Activated CD4-positive, alpha-beta T cell treated with anti-CD3 and anti-CD28 coated beads, Interleukin-2, Interleukin-6, amounts not matched to agents 100 ng/mL and 50 ng/mL, durations not matched to agents 16 hours and 8 hours (primary cell): ENCODE measurements around the gene INO80B.
"Not testable (repeated sequence)": the region's sequence is repeated elsewhere in the genome, so short reads cannot be mapped to it uniquely, and the experiment has no call there.

Source experiments
- DNase-seq: peaks from one replicate; pipeline ENCODE4 v3.0.0-alpha.2; 2020

Gene INO80B

GRCh38 chr2:74454654-74455511 is at the start of gene INO80B:
Gene INO80B (plus strand): TSS chr2:74455087. CDS start chr2:74455117, 30 bp downstream.
- peak; percentile 99 for DNase-seq

GRCh38 chr2:74406035-74406434 is 48.9 kb upstream of the INO80B start:
- DNase-seq, result no peak

DNA sequence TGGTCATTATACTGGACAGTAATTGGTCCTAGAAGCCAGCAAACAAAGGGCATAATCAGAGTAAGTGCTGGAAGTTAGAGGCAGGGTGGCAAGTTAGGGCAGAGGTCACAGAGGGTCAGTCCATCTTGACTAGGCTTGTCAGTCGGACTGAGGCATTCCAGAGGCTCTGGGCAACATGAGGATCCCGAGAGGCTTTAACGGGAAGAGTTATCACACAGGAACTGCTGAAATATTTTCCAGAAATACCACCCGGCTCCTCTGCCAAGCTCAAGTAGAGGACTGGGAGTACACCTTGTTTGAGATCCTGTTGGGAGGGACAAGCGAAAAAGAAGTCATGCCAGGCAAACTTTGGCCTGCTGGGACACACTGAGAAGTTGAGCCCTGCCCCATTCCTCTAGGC is 47.2 kb upstream of the INO80B start:
- no peak for DNase-seq

GRCh38 chr2:74413001-74413698 is 41.7 kb upstream of the INO80B start:
- DNase-seq, result no peak

DNA sequence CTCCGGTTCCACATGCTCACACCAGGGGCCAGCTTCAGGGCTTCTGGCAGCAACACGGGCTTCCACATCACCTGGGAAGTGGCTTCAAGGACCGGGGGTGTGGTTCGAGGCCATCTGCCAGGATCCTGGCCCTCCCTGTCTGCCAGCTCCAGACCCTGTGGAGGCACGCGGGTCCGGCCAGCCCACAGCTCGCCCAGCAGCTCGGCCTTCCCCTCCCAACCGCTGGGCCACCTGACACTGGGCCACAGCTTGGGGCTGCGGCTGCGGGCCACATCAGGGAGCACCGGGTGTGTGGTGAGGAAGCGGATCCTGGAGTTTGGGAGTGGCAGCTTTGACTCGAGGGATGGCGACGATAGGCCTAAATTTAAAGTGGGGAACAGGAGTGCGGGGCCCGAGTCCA is 40.4 kb upstream of the INO80B start:
- DNase-seq, result no peak

GRCh38 chr2:74414881-74415761 is 39.8 kb upstream of the INO80B start:
- no peak for DNase-seq

DNA sequence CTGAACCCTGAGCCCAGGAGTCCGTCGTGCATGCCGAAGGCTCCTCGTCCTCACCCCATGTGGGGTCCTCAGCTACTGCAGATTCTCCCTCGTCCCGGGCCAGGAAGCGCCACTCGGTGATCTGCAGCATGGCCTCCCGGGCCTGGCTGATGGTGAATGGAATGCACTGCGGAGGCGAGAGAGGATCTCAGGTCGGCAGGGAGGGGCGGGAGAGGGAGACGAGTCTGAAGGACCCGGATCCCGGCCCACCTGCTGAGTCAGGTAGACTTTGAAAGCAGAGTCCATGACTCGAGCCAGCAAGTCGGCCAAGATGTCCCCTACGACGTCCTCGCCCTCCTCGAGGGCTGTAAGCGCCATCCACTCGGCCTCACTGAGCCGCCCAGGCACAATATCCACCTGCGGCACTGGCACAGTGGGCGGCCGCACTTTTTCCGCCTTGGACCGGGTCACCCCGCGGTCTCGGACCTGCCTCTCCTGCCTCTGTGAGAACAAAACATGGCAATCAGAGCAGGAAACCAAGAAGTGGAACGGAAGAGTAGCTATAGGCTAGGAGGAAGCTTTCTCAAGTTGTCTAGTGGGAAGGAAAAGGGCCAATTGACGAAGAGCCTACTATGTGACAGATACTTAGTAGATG is 39.0 kb upstream of the INO80B start:
- no peak for DNase-seq

- DNase-seq, result no peak
Measured at GRCh38 chr2:74416778-74417177, 38.1 kb upstream of the INO80B start.

DNA sequence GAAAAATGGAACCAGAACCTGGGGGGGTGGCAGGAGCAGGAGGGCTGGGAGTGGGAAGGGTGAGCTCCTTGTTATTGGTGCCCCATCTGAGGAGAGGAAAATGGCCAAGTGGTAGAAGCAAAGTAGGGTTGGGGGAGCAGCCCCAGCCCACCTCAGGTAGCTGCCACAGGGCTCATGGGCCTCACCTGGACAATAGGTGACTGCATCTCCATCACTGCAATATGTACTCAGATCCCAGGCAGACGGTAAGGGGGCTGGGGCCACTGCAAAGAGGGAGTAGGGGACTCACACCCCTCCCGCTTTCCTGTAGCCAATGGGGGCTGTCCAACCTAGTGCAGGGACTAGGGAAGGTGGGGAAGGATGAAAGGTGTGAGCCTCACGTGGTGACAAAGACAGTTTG is 37.7 kb upstream of the INO80B start:
- no peak for DNase-seq

DNA sequence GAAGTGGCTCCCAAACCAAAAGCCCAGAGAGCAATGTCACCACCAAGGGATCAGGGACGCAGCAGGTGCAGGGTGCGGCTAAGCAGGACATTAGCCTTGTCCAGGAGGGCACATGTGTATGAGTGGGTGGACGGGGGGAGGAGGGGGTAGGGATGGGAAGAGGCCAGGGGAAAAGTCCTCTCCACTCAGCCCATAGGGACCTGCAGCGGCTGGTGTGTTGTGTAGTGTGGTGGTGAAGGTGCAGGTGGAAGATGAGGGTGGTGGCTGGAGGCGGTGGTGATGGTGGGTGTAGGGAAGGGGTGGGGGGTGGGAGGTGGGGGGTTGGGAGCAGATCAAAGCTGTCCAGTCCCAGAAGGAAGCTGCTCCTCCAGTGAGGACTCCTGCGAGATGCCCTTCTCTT is 37.1 kb upstream of the INO80B start:
- no peak for DNase-seq

- DNase-seq, result no peak
Measured at GRCh38 chr2:74418312-74418711, 36.6 kb upstream of the INO80B start.

GRCh38 chr2:74419345-74419744 is 35.5 kb upstream of the INO80B start:
- no peak for DNase-seq

DNA sequence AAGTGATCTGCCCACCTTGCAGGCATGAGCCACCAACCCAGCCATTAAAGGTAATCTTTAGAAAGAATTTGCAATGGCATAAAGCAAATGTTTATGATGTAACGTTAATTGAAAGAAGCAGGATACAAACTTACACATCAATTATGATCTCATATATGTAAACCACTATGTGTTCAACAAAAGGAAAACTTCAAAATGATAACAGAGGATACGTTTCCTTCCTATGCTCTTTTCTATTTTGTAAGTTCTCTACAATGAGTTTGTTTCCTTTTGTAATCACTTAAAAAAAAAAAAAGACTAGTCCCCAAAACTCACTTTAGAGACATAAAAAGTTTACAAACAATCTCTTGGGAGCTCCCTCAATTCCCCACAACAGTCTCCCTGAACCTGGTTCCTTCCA is 34.9 kb upstream of the INO80B start:
- no peak for DNase-seq

DNA sequence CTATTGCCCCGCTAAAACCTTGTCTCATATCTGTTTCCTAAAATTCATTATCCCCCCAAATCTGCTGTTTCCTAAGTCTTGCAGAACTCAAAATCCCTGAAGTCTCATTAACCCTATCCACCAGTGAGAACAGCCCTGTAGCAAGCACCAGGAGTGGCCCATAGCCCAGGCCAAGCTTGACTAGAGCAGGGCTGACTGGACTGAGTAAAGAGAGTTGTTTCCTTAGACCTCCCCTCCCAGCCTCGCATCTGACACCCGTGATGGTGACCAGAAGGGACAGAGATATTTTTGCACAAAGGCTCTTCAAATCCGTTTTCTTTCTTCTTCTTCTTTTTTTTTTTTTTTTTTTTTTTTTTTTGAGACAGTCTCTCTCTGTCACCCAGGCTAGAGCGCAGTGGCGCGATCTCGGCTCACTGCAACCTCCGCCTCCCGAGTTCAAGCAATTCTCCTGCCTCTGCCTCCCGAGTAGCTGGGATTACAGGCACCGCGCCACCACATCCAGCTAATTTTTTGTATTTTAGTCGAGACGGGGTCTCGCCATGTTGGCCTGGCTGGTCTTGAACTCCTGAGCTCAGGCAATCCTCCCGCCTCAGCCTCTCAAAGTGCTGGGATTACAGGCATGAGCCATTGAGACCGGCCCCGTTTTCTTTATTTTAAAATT is 34.3 kb upstream of the INO80B start:
- not testable (repeated sequence) for DNase-seq

DNA sequence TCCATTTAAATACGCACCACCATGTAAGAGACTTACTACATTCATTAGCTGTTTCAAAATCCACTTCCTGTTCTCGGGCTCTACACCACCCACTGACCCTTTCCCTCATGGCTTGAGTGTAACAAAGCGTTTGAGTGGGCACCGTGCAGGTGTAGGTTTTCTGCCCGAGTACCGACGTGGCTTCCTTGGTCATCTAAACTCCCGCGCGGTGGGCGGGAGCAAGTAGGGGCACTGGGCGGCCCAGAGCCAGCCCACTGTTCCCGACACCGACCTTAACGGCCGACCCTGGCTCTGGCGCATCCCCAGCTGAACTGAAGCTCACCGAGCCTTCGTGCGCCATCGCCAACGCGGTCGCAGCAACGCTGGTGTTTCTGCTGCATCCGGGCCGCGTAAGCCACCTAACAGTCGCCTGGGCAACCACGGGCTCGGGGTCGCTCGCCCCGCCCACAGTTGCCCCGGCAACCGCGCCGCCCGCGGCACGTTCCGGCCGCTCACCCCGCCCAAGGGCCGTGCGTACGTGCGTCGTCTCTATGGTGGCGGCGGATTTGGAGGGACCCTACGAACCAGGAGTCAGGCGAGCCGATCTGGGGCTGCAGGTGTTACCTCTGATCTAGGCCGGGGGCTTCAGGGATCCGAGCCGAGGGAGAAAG is 33.5 kb upstream of the INO80B start, which contains the start of the genes C2orf81 and WDR54:
C2orf81 (minus strand) TSS at position 399 of the 650 bp plus-strand sequence; CDS start at position 340, 59 bp downstream.
WDR54 (plus strand) TSS at position 510 of the 650 bp plus-strand sequence. CDS start 424 bp downstream, outside the sequence.
- DNase-seq, result peak; percentile 96

DNA sequence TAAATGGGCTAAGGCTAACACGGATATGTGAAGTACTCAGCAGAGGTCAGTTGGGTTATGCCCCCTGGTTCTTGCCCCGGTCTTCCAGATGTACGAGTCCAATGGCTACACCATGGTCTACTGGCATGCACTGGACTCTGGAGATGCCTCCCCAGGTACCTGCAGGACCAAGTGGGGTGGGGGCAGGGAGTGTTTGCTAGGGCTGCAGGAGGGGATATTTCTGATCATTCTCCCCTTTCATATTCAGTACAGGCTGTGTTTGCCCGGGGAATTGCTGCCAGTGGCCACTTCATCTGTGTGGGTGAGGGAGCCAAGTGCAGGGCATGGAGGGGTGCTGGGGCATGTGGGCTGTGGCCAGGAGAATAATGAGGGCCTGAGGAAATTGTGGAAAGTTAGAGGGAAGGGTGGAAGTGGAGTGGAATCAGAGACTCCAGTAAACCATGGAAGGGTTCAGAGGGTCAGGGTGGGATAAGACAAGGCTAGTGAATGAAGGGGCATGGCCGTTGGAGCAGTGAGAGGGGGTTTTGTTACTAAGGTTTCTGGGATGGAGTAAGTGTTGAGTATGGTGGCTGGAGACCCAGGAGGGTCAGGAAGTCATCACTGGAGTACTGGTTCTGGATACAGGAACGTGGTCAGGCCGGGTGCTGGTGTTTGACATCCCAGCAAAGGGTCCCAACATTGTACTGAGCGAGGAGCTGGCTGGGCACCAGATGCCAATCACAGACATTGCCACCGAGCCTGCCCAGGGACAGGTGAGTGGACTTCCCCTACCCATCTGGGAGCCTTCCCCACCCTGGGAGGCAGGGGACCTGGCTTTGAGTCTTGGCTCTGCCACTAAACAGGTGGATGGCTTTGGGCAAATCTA is 31.4 kb upstream of the INO80B start:
- DNase-seq, result no peak

GRCh38 chr2:74424139-74424992 is 30.5 kb upstream of the INO80B start:
- no peak for DNase-seq

DNA sequence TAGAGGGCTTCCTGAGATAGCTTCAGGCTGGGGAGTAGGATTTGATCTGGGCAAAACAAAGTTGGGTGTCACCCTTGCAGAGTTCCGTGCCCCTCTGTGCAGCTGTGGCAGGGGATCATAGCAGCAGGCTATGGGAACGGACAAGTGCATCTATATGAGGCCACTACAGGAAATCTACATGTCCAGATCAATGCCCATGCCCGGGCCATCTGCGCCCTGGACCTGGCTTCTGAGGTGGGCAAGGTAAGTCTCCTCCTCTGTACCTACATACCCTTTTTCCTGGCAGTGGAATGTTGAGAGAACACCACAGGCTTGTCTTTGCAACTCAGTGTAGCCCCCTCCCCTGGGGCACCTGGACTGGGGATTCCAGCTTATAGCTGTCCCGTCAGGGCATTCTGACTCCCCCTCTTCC is 29.9 kb upstream of the INO80B start:
- no peak for DNase-seq

DNA sequence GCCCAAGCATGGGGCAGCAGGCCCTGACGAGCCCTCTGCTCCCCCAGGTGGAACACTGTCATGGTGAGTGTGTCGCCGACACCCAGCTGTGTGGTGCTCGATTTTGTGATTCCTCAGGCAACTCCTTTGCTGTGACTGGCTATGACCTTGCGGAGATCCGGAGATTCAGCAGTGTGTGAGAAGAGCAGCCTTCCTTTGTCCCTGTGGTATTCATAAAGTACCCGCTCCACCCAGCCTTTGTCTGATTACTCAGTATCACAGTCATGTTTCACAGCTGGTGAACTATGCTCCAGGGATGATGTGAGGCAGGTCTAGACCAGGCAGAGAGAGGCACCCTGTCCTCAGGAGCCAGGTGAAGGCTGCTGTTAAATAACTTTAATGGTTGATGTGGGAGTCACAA is 29.4 kb upstream of the INO80B start:
- no peak for DNase-seq
